B cell (primary cell): ENCODE data around the gene GRM8.

Experiments
- EZH2 ChIP-seq: IDR thresholded peaks from 2 replicates; pipeline ENCODE4 v1.6.1; 2012; ENCODE audit warnings: borderline replicate concordance, low read depth, mild to moderate bottlenecking, moderate library complexity, low read length; ENCODE audit not compliant: insufficient read depth, poor library complexity, severe bottlenecking
- TF ChIP-seq, protein P1 (sequence below): fragments of 200-600 bp; IDR thresholded peaks from one replicate; pipeline ENCODE4 v1.8.0; 2022; ENCODE audit warnings: antibody characterized with exemption, mild to moderate bottlenecking

DNA sequence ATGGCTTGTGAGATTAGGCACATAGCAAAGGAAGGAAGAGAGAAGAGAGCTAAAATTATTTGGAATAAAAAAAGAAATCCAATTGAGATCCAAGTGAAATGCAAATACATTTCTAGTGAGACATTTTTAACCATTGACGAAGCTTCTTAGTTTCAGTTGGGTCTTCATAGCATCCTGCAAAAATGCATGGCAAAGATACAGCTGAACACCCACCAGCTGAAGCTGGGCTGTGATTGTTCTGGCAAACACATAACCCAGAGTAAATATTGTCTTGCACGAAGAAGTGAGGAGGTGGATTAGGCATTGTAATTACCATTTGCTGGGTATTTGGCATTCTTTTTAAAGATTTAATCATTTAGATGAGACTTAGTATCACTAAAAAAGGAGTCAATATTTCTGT is 409.4 kb downstream of the GRM8 start:
- TF ChIP-seq, protein P1, sequence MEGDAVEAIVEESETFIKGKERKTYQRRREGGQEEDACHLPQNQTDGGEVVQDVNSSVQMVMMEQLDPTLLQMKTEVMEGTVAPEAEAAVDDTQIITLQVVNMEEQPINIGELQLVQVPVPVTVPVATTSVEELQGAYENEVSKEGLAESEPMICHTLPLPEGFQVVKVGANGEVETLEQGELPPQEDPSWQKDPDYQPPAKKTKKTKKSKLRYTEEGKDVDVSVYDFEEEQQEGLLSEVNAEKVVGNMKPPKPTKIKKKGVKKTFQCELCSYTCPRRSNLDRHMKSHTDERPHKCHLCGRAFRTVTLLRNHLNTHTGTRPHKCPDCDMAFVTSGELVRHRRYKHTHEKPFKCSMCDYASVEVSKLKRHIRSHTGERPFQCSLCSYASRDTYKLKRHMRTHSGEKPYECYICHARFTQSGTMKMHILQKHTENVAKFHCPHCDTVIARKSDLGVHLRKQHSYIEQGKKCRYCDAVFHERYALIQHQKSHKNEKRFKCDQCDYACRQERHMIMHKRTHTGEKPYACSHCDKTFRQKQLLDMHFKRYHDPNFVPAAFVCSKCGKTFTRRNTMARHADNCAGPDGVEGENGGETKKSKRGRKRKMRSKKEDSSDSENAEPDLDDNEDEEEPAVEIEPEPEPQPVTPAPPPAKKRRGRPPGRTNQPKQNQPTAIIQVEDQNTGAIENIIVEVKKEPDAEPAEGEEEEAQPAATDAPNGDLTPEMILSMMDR: no peak
- no peak for TF ChIP-seq EZH2
